ENCODE data around the gene H2BW2. TPM values are rescaled to one million over a fixed set of nuclear protein-coding genes. Genes with fewer than 3 reads are reported as not detected.
"Not testable (repeated sequence)": the region's sequence is repeated elsewhere in the genome, so short reads cannot be mapped to it uniquely, and the experiment has no call there.

The H2BW2 gene
- not detected for total RNA-seq
- not detected for polyA plus RNA-seq

DNA sequence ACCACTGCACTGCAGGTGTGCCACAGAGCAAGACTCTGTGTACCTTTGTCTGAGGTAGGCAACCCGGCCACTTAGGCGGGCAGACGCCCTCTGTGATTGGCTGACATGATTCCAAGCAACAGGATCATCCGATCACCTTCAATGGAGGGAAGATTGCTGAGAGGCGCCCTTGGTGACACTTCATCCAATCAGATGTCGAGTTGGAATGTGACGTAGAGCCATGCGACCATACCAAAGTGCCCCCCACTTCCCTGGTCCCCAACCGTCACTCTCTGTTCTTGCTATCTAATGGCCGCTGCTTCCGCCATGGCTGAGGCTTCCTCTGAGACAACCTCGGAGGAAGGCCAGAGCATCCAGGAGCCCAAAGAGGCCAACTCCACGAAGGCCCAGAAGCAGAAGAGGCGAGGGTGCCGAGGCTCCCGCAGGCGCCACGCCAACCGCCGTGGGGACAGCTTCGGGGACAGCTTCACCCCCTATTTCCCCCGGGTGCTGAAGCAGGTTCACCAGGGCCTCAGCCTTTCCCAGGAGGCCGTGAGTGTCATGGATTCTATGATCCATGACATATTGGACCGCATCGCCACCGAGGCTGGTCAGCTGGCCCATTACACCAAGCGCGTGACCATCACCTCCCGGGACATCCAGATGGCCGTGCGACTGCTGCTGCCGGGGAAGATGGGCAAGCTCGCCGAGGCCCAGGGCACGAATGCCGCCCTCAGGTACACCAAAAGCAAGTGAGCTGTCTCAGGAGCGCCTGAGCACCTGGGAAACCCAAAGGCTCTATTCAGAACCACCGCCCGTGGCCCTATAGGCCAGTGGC, at the start of gene H2BW2:
Gene H2BW2 (plus strand): TSS at position 268 of the 817 bp plus-strand sequence. CDS start 39 bp downstream, at position 307.
- Histone ChIP-seq H3K36me3 (ENCODE audit: insufficient read depth, low read length) (no peaks in the 10 kb centered on the region), H3K4me3 (ENCODE audit: low read length in 2 of 2) (no peak within 1 kb of the TSS), H3K27me3 (ENCODE audit: insufficient read depth, low read length) (no peaks in the 10 kb centered on the region), H3K27ac (ENCODE audit: low read depth, low read length) (no peak within 1 kb of the TSS), H3K9me3 (ENCODE audit: control insufficient read depth in 1 of 2, low read length in 2 of 2) (no peaks in the 10 kb centered on the region), H3K4me1 (ENCODE audit: insufficient read depth, low read length) (no peaks in the 10 kb centered on the region)
- H3K4me1 Mint-ChIP-seq = no peaks in the 10 kb centered on the region
- no peak for DNase-seq
- CTCF ChIA-PET (ENCODE audit: partially characterized antibody) = no interaction called here
- peaks cover 5% of the 10 kb centered on the region in 2 donors for H3K27me3 Mint-ChIP-seq
- no peak within 1 kb of the TSS for H3K4me3 Mint-ChIP-seq
- H3K27ac Mint-ChIP-seq = no peak within 1 kb of the TSS
- intact Hi-C loops (cut with micrococcal nuclease) = no loop called here
- no peaks in the 10 kb centered on the region for H3K9me3 Mint-ChIP-seq
- POLR2A ChIA-PET (ENCODE audit: partially characterized antibody) = no interaction called here
- H3K36me3 Mint-ChIP-seq = no peaks in the 10 kb centered on the region

GRCh38 chrX:103999234-103999633, 40.5 kb upstream of the H2BW2 start:
- Mint-ChIP-seq H3K9me3 (peaks cover 0 to 2% (median 0%) of the 10 kb centered on the region in 8 donors), H3K36me3 (no peaks in the 10 kb centered on the region), H3K4me3 (no peak overlapping the region), H3K4me1 (no peaks in the 10 kb centered on the region), H3K27ac (no peak overlapping the region), H3K27me3 (peaks cover 0 to 5% of the 10 kb centered on the region in 2 donors)
- Histone ChIP-seq H3K4me1 (ENCODE audit: insufficient read depth, low read length) (no peaks in the 10 kb centered on the region), H3K4me3 (ENCODE audit: low read length in 2 of 2) (no peak overlapping the region), H3K9me3 (ENCODE audit: control insufficient read depth in 1 of 2, low read length in 2 of 2) (no peaks in the 10 kb centered on the region), H3K36me3 (ENCODE audit: insufficient read depth, low read length) (no peaks in the 10 kb centered on the region), H3K27ac (ENCODE audit: low read depth, low read length) (no peak overlapping the region), H3K27me3 (ENCODE audit: insufficient read depth, low read length) (no peaks in the 10 kb centered on the region)
- DNase-seq = no peak
- POLR2A ChIA-PET (ENCODE audit: partially characterized antibody) = no interaction called here
- intact Hi-C loops (cut with micrococcal nuclease) = no loop called here
- CTCF ChIA-PET (ENCODE audit: partially characterized antibody) = no interaction called here

DNA sequence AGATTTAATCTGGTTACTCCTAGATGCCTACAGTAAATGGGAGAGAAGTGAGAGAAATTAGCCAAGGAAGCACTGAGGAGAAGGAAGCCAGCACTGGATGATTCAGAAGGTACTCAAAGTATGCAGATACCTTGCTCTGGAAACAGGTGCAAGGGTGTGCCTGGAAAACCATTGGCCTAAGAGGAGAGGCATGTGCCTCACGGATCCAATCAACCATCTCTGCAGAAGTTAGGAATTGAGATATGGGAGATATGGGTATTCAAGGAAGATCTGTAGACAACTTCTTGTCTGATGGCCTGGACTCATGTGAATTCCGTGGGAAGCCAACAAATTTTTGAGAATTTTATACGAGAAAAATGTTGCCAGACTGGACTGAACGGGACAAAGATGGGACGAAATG, 30.9 kb upstream of the H2BW2 start:
- Mint-ChIP-seq H3K36me3 (no peaks in the 10 kb centered on the region), H3K9me3 (no peaks in the 10 kb centered on the region), H3K27ac (no peak overlapping the region), H3K4me3 (no peak overlapping the region), H3K27me3 (peaks cover 0 to 9% of the 10 kb centered on the region in 2 donors), H3K4me1 (no peaks in the 10 kb centered on the region)
- Histone ChIP-seq H3K36me3 (ENCODE audit: insufficient read depth, low read length) (no peaks in the 10 kb centered on the region), H3K4me3 (ENCODE audit: low read length in 2 of 2) (no peak overlapping the region), H3K27ac (ENCODE audit: low read depth, low read length) (no peak overlapping the region), H3K9me3 (ENCODE audit: control insufficient read depth in 1 of 2, low read length in 2 of 2) (no peaks in the 10 kb centered on the region), H3K4me1 (ENCODE audit: insufficient read depth, low read length) (no peaks in the 10 kb centered on the region), H3K27me3 (ENCODE audit: insufficient read depth, low read length) (no peaks in the 10 kb centered on the region)
- DNase-seq = no peak
- intact Hi-C loops (cut with micrococcal nuclease) = no loop called here
- ChIA-PET POLR2A (ENCODE audit: partially characterized antibody) (no interaction called here), CTCF (ENCODE audit: partially characterized antibody) (no interaction called here)

- H3K9me3 Mint-ChIP-seq = no peaks in the 10 kb centered on the region
- Histone ChIP-seq H3K27me3 (ENCODE audit: insufficient read depth, low read length) (no peaks in the 10 kb centered on the region), H3K4me3 (ENCODE audit: low read length in 2 of 2) (no peak overlapping the region), H3K4me1 (ENCODE audit: insufficient read depth, low read length) (no peaks in the 10 kb centered on the region), H3K9me3 (ENCODE audit: control insufficient read depth in 1 of 2, low read length in 2 of 2) (no peaks in the 10 kb centered on the region), H3K36me3 (ENCODE audit: insufficient read depth, low read length) (no peaks in the 10 kb centered on the region), H3K27ac (ENCODE audit: low read depth, low read length) (no peak overlapping the region)
- H3K4me3 Mint-ChIP-seq = no peak overlapping the region
- no peaks in the 10 kb centered on the region for H3K36me3 Mint-ChIP-seq
- intact Hi-C loops (cut with micrococcal nuclease) = no loop called here
- POLR2A ChIA-PET (ENCODE audit: partially characterized antibody) = no interaction called here
- H3K4me1 Mint-ChIP-seq = no peaks in the 10 kb centered on the region
- peaks cover 0 to 5% of the 10 kb centered on the region in 2 donors for H3K27me3 Mint-ChIP-seq
- no peak for DNase-seq
- no peak overlapping the region for H3K27ac Mint-ChIP-seq
- CTCF ChIA-PET (ENCODE audit: partially characterized antibody) = no interaction called here
These were observed 26.6 kb upstream of the H2BW2 start for GRCh38 chrX:104013158-104013557.

GRCh38 chrX:104013606-104014005, 26.1 kb upstream of the H2BW2 start, which contains the start of gene H2BW1:
Gene H2BW1 (minus strand): TSS chrX:104013708. CDS start chrX:104013576, 132 bp downstream.
- Mint-ChIP-seq H3K4me1 (no peaks in the 10 kb centered on the region), H3K9me3 (no peaks in the 10 kb centered on the region), H3K4me3 (no peak within 1 kb of the TSS), H3K27me3 (peaks cover 0 to 5% of the 10 kb centered on the region in 2 donors), H3K36me3 (no peaks in the 10 kb centered on the region), H3K27ac (no peak within 1 kb of the TSS)
- H3K4me1 ChIP-seq (ENCODE audit: insufficient read depth, low read length) = no peaks in the 10 kb centered on the region
- DNase-seq = no peak
- H3K36me3 ChIP-seq (ENCODE audit: insufficient read depth, low read length) = no peaks in the 10 kb centered on the region
- H3K4me3 ChIP-seq (ENCODE audit: low read length in 2 of 2) = no peak within 1 kb of the TSS
- ChIA-PET POLR2A (ENCODE audit: partially characterized antibody) (no interaction called here), CTCF (ENCODE audit: partially characterized antibody) (no interaction called here)
- H3K27ac ChIP-seq (ENCODE audit: low read depth, low read length) = no peak within 1 kb of the TSS
- intact Hi-C loops (cut with micrococcal nuclease) = no loop called here
- H3K9me3 ChIP-seq (ENCODE audit: control insufficient read depth in 1 of 2, low read length in 2 of 2) = no peaks in the 10 kb centered on the region
- H3K27me3 ChIP-seq (ENCODE audit: insufficient read depth, low read length) = no peaks in the 10 kb centered on the region

DNA sequence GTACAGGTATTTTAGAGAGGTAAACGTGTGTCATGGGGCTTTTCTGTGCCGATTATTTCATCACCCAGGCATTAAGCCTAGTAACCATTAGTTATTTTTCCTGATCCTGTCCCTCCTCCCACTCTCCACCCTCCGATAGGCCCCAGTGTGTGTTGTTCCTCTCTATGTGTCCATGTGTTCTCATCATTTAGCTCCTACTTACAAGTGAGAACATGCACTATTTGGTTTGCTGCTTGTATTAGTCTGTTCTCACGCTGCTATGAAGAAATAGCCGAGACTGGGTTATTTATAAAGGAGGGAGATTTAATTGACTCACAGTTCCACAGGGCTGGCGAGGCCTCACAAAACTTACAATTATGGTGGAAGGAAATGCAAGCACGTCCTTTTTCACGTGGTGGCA, 24.2 kb upstream of the H2BW2 start:
- H3K4me1 Mint-ChIP-seq = not testable (repeated sequence)

DNA sequence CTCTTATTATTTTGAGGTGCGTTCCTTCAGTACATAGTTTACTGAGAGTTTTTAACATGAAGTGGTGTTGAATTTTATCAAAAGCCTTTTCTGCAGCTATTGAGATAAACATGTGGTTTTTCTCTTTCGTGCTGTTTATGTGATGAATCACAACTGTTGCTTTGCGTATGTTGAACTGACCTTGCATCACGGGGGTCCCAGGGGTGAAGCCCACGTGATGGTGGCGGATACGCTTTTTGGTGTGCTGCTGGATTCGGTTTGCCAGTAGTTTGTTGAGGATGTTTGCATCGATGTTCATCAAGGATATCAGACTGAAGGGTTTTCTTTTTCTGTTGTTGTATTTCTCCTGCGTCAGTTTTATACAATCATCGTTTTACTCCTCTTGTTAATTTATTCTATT, 21.6 kb upstream of the H2BW2 start:
- no peak overlapping the region for H3K4me3 ChIP-seq (ENCODE audit: low read length in 2 of 2)
- no peaks in the 10 kb centered on the region for H3K36me3 ChIP-seq (ENCODE audit: insufficient read depth, low read length)
- Mint-ChIP-seq H3K9me3 (no peaks in the 10 kb centered on the region), H3K27me3 (peaks cover 0 to 3% of the 10 kb centered on the region in 2 donors), H3K27ac (no peak overlapping the region), H3K36me3 (no peaks in the 10 kb centered on the region), H3K4me3 (no peak overlapping the region), H3K4me1 (no peaks in the 10 kb centered on the region)
- no peak overlapping the region for H3K27ac ChIP-seq (ENCODE audit: low read depth, low read length)
- ChIA-PET POLR2A (ENCODE audit: partially characterized antibody) (no interaction called here), CTCF (ENCODE audit: partially characterized antibody) (no interaction called here)
- no peaks in the 10 kb centered on the region for H3K9me3 ChIP-seq (ENCODE audit: control insufficient read depth in 1 of 2, low read length in 2 of 2)
- no peaks in the 10 kb centered on the region for H3K4me1 ChIP-seq (ENCODE audit: insufficient read depth, low read length)
- no peak for DNase-seq
- no peaks in the 10 kb centered on the region for H3K27me3 ChIP-seq (ENCODE audit: insufficient read depth, low read length)
- intact Hi-C loops (cut with micrococcal nuclease) = no loop called here

More for the DNA sequence above, 24.2 kb upstream of the H2BW2 start:
- CTCF ChIA-PET (ENCODE audit: partially characterized antibody); H3K36me3 ChIP-seq (ENCODE audit: insufficient read depth, low read length); DNase-seq; H3K27ac Mint-ChIP-seq; intact Hi-C loops (cut with micrococcal nuclease); POLR2A ChIA-PET (ENCODE audit: partially characterized antibody); H3K9me3 Mint-ChIP-seq; H3K4me3 Mint-ChIP-seq; H3K36me3 Mint-ChIP-seq; H3K9me3 ChIP-seq (ENCODE audit: control insufficient read depth in 1 of 2, low read length in 2 of 2); H3K27ac ChIP-seq (ENCODE audit: low read depth, low read length); H3K27me3 Mint-ChIP-seq; H3K4me3 ChIP-seq (ENCODE audit: low read length in 2 of 2); H3K27me3 ChIP-seq (ENCODE audit: insufficient read depth, low read length); H3K4me1 ChIP-seq (ENCODE audit: insufficient read depth, low read length): not testable (repeated sequence)
